ENCODE data around the gene TEX22.

DNA sequence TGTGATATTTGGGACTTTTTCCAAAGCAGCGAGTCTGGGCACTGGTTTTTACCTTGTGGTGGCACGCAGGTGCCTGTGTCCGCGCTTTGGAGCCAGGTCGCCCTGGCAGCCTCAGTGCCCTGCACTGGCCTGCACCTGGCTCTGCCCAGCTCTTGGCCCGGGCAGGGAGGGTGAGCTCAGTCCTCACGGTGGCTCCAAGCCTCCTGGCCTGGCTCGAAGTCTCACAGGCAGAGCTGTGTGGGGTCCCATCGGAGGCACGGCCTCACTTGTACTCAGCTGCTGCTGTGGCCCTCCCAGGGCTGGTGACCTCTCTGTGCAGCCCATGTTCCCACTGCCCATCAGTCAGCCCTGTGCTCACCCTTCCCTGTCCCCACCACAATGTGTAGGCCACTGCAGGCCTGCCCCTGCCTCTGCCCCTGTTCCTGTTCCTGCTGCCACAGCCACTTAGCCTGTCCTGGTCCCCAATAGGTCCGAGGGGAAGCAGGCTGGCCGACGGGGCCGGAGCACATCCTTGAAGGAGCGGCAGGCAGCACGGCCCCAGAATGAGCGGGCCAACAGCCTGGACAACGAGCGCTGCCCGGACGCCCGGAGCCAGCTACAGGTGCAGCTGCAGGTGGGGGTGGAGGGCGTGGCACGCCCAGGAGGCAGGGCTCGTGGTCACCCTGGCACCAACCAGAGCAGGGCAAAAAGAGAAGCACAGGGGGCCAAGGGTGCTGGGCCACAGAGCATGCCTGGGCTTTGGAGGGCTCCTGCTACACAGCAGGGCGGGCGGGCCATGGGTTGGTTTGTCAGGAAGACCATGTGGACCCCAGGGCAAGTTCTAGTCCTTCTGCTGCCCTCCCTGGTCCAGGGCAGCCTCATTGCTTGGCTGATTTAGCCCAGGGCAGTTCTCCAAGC, 16.6 kb upstream of the TEX22 start:
- TF ChIP-seq, protein P1, sequence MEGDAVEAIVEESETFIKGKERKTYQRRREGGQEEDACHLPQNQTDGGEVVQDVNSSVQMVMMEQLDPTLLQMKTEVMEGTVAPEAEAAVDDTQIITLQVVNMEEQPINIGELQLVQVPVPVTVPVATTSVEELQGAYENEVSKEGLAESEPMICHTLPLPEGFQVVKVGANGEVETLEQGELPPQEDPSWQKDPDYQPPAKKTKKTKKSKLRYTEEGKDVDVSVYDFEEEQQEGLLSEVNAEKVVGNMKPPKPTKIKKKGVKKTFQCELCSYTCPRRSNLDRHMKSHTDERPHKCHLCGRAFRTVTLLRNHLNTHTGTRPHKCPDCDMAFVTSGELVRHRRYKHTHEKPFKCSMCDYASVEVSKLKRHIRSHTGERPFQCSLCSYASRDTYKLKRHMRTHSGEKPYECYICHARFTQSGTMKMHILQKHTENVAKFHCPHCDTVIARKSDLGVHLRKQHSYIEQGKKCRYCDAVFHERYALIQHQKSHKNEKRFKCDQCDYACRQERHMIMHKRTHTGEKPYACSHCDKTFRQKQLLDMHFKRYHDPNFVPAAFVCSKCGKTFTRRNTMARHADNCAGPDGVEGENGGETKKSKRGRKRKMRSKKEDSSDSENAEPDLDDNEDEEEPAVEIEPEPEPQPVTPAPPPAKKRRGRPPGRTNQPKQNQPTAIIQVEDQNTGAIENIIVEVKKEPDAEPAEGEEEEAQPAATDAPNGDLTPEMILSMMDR (IDR thresholded peaks at IDR 0.05; ENCODE audit: low read length) = no peak
- no peak for TF ChIP-seq EZH2 (IDR thresholded peaks at IDR 0.05; ENCODE audit: borderline replicate concordance, low read length)
